ENCODE results near the gene SMNDC1. TPM values are rescaled to one million over a fixed set of nuclear protein-coding genes. Genes with fewer than 3 reads are reported as not detected.

SMNDC1 gene
- total and polyA plus RNA-seq, 4 donors: 4.9 to 6.8 (median 6.0) TPM

GRCh38 chr10:110244550-110244949 lies 60.2 kb downstream of the SMNDC1 start:
- DNase-seq (ENCODE audit: low spot score): no peak
- Histone ChIP-seq H3K4me1 (ENCODE audit: control insufficient read depth in 4 of 4, insufficient read depth in 4 of 4, low read length in 3 of 4) (peaks cover 0 to 13% (median 4%) of the 10 kb centered on the region in 4 donors), H3K36me3 (ENCODE audit: control insufficient read depth in 4 of 4, insufficient read depth in 3 of 4, low read depth in 1 of 4, low read length in 3 of 4) (peaks cover 0 to 8% (median 0%) of the 10 kb centered on the region in 4 donors), H3K4me3 (ENCODE audit: low read depth in 1 of 3, low read length in 3 of 3) (no peak overlapping the region), H3K9ac (ENCODE audit: low read depth in 1 of 2, low read length in 2 of 2) (no peak overlapping the region), H3K9me3 (ENCODE audit: control insufficient read depth in 4 of 4, low read length in 3 of 4) (no peaks in the 10 kb centered on the region), H3K27me3 (ENCODE audit: control insufficient read depth in 4 of 4, insufficient read depth in 4 of 4, low read length in 3 of 4) (no peaks in the 10 kb centered on the region), H3K27ac (ENCODE audit: low read depth in 1 of 2, low read length in 2 of 2) (no peak overlapping the region)
- TF ChIP-seq RAD21 (IDR thresholded peaks at IDR 0.05) (no peak), FOXA2 (IDR thresholded peaks at IDR 0.05) (no peak), HNF4G (IDR thresholded peaks at IDR 0.05) (no peak), ZBTB33 (IDR thresholded peaks at IDR 0.05) (no peak), NR2F2 (IDR thresholded peaks at IDR 0.05) (no peak)
- TF ChIP-seq, protein P1, sequence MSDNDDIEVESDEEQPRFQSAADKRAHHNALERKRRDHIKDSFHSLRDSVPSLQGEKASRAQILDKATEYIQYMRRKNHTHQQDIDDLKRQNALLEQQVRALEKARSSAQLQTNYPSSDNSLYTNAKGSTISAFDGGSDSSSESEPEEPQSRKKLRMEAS (IDR thresholded peaks at IDR 0.05): no peak
- 95% methylated on average over 3 of the region's 3 CpGs for WGBS

- peaks cover 0 to 10% (median 0%) of the 10 kb centered on the region in 4 donors for H3K36me3 ChIP-seq (ENCODE audit: control insufficient read depth in 4 of 4, insufficient read depth in 3 of 4, low read depth in 1 of 4, low read length in 3 of 4)
- H3K4me1 ChIP-seq (ENCODE audit: control insufficient read depth in 4 of 4, insufficient read depth in 4 of 4, low read length in 3 of 4): peaks cover 0 to 17% (median 4%) of the 10 kb centered on the region in 4 donors
- no peaks in the 10 kb centered on the region for H3K27me3 ChIP-seq (ENCODE audit: control insufficient read depth in 4 of 4, insufficient read depth in 4 of 4, low read length in 3 of 4)
- TF ChIP-seq, protein P2, sequence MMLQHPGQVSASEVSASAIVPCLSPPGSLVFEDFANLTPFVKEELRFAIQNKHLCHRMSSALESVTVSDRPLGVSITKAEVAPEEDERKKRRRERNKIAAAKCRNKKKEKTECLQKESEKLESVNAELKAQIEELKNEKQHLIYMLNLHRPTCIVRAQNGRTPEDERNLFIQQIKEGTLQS (IDR thresholded peaks at IDR 0.05): no peak
- TF ChIP-seq YY1 (IDR thresholded peaks at IDR 0.05): no peak
- no peak for TF ChIP-seq HNF4A (conservative IDR thresholded peaks at IDR 0.05)
- no peak for TF ChIP-seq ZBTB33 (IDR thresholded peaks at IDR 0.05)
- TF ChIP-seq, protein P1 (IDR thresholded peaks at IDR 0.05): no peak
- no peak for TF ChIP-seq TAF1 (conservative IDR thresholded peaks at IDR 0.05)
- TF ChIP-seq RXRA (IDR thresholded peaks at IDR 0.05): no peak
- no peak for TF ChIP-seq EGR1 (IDR thresholded peaks at IDR 0.05; ENCODE audit: low read depth in 2 of 2)
- no peak for TF ChIP-seq FOXA1 (IDR thresholded peaks at IDR 0.05)
- TF ChIP-seq RAD21 (IDR thresholded peaks at IDR 0.05): no peak
- TF ChIP-seq SP1 (IDR thresholded peaks at IDR 0.05): no peak
- no peak for TF ChIP-seq GABPA (IDR thresholded peaks at IDR 0.05 in 1 of 2, conservative IDR thresholded peaks at IDR 0.05 in 1 of 2)
- TF ChIP-seq, protein P3, sequence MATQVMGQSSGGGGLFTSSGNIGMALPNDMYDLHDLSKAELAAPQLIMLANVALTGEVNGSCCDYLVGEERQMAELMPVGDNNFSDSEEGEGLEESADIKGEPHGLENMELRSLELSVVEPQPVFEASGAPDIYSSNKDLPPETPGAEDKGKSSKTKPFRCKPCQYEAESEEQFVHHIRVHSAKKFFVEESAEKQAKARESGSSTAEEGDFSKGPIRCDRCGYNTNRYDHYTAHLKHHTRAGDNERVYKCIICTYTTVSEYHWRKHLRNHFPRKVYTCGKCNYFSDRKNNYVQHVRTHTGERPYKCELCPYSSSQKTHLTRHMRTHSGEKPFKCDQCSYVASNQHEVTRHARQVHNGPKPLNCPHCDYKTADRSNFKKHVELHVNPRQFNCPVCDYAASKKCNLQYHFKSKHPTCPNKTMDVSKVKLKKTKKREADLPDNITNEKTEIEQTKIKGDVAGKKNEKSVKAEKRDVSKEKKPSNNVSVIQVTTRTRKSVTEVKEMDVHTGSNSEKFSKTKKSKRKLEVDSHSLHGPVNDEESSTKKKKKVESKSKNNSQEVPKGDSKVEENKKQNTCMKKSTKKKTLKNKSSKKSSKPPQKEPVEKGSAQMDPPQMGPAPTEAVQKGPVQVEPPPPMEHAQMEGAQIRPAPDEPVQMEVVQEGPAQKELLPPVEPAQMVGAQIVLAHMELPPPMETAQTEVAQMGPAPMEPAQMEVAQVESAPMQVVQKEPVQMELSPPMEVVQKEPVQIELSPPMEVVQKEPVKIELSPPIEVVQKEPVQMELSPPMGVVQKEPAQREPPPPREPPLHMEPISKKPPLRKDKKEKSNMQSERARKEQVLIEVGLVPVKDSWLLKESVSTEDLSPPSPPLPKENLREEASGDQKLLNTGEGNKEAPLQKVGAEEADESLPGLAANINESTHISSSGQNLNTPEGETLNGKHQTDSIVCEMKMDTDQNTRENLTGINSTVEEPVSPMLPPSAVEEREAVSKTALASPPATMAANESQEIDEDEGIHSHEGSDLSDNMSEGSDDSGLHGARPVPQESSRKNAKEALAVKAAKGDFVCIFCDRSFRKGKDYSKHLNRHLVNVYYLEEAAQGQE (IDR thresholded peaks at IDR 0.05): no peak
- no peak for TF ChIP-seq FOXA2 (IDR thresholded peaks at IDR 0.05)
- no peak for TF ChIP-seq CTCF (IDR thresholded peaks at IDR 0.05; ENCODE audit: low read depth, low read length, missing input control)
- TF ChIP-seq NR2F2 (IDR thresholded peaks at IDR 0.05): no peak
- TF ChIP-seq JUND (IDR thresholded peaks at IDR 0.05): no peak
- TF ChIP-seq HNF4G (IDR thresholded peaks at IDR 0.05): no peak
- H3K27ac ChIP-seq (ENCODE audit: low read depth in 1 of 2, low read length in 2 of 2): no peak overlapping the region
- no peak overlapping the region for H3K4me3 ChIP-seq (ENCODE audit: low read depth in 1 of 3, low read length in 3 of 3)
- 92% methylated on average over 1 of the region's 1 CpG for WGBS
- H3K9ac ChIP-seq (ENCODE audit: low read depth in 1 of 2, low read length in 2 of 2): no peak overlapping the region
- no peak for DNase-seq (ENCODE audit: low spot score)
- no peaks in the 10 kb centered on the region for H3K9me3 ChIP-seq (ENCODE audit: control insufficient read depth in 4 of 4, low read length in 3 of 4)
These were observed 62.2 kb downstream of the SMNDC1 start for GRCh38 chr10:110242511-110242910.

All from liver (tissue), 9 donors.